ENCODE measurements around the gene C2orf92.
"Not testable (repeated sequence)": the region's sequence is repeated elsewhere in the genome, so short reads cannot be mapped to it uniquely, and the experiment has no call there.

Gene C2orf92

GRCh38 chr2:97660044-97660774 is 9.3 kb upstream of the C2orf92 start:
- no peak for DNase-seq (ENCODE audit: low read depth)

- DNase-seq (ENCODE audit: low read depth): no peak
Observed at GRCh38 chr2:97660775-97661389, 8.6 kb upstream of the C2orf92 start.

GRCh38 chr2:97661927-97662326 is 7.6 kb upstream of the C2orf92 start:
- DNase-seq (ENCODE audit: low read depth): no peak

GRCh38 chr2:97662386-97662894 is 7.1 kb upstream of the C2orf92 start:
- DNase-seq (ENCODE audit: low read depth): no peak

- peak; percentile 52 for DNase-seq (ENCODE audit: low read depth)
Observed at GRCh38 chr2:97662895-97663625, 6.5 kb upstream of the C2orf92 start.

GRCh38 chr2:97663626-97663961 is 5.9 kb upstream of the C2orf92 start:
- no peak for DNase-seq (ENCODE audit: low read depth)

- peak; percentile 95 for DNase-seq (ENCODE audit: low read depth)
Observed at GRCh38 chr2:97663962-97664635, 5.4 kb upstream of the C2orf92 start, which contains the start of gene ACTR1B. Gene ACTR1B, minus strand, starts transcription at chr2:97664044. Its CDS starts 154 bp downstream, at chr2:97663890.

GRCh38 chr2:97664636-97664970 is 4.9 kb upstream of the C2orf92 start:
- DNase-seq (ENCODE audit: low read depth): no peak

- DNase-seq (ENCODE audit: low read depth): no peak
Observed at GRCh38 chr2:97670471-97670870, 958 bp downstream of the C2orf92 start.

GRCh38 chr2:97671526-97671925 is 2.0 kb downstream of the C2orf92 start:
- no peak for DNase-seq (ENCODE audit: low read depth)

GRCh38 chr2:97672606-97673140 is 3.2 kb downstream of the C2orf92 start:
- not testable (repeated sequence) for DNase-seq (ENCODE audit: low read depth)

GRCh38 chr2:97673182-97673914 is 3.8 kb downstream of the C2orf92 start:
- no peak for DNase-seq (ENCODE audit: low read depth)

- DNase-seq (ENCODE audit: low read depth): no peak
Observed at GRCh38 chr2:97673915-97674283, 4.4 kb downstream of the C2orf92 start.

GRCh38 chr2:97675430-97676113 is 6.1 kb downstream of the C2orf92 start:
- DNase-seq (ENCODE audit: low read depth): no peak

GRCh38 chr2:97676620-97677019 is 7.1 kb downstream of the C2orf92 start:
- DNase-seq (ENCODE audit: low read depth): no peak

GRCh38 chr2:97677480-97677879 is 8.0 kb downstream of the C2orf92 start:
- DNase-seq (ENCODE audit: low read depth): no peak

- no peak for DNase-seq (ENCODE audit: low read depth)
Observed at GRCh38 chr2:97678298-97678697, 8.8 kb downstream of the C2orf92 start.

GRCh38 chr2:97687235-97687634 is 17.7 kb downstream of the C2orf92 start:
- not testable (repeated sequence) for DNase-seq (ENCODE audit: low read depth)

GRCh38 chr2:97688062-97688827 is 18.7 kb downstream of the C2orf92 start:
- no peak for DNase-seq (ENCODE audit: low read depth)

- no peak for DNase-seq (ENCODE audit: low read depth)
Observed at GRCh38 chr2:97691166-97691565, 21.7 kb downstream of the C2orf92 start.
